HepG2 (cell line): ENCODE results near the gene BAHD1.
A peak's percentile ranks its signal among the peaks of the same experiment; 100 is the strongest.

ENCODE experiments used
- ATF3 ChIP-seq: sonication (generic); formaldehyde crosslinking; IDR thresholded peaks from 2 replicates; pipeline ENCODE4 v1.4.0; 2020; ENCODE audit warnings: missing genetic modification reagents
- HDAC2 ChIP-seq: sonication (generic); formaldehyde crosslinking; IDR thresholded peaks from 2 replicates; pipeline ENCODE4 v1.4.0; 2020; ENCODE audit warnings: missing genetic modification reagents
- ZNF205 ChIP-seq: IDR thresholded peaks from 2 replicates; pipeline ENCODE4 v1.6.1; 2018; ENCODE audit warnings: missing biosample characterization, missing genetic modification reagents
- ZNF616 ChIP-seq: sonication (generic); formaldehyde crosslinking; IDR thresholded peaks from 2 replicates; pipeline ENCODE4 v1.5.0; 2020; ENCODE audit warnings: low read depth, mild to moderate bottlenecking, missing genetic modification reagents
- ZNF660 ChIP-seq: sonication (generic); formaldehyde crosslinking; IDR thresholded peaks from 2 replicates; pipeline ENCODE4 v1.5.1; 2020; ENCODE audit warnings: mild to moderate bottlenecking, low read depth, missing genetic modification reagents, borderline replicate concordance

DNA sequence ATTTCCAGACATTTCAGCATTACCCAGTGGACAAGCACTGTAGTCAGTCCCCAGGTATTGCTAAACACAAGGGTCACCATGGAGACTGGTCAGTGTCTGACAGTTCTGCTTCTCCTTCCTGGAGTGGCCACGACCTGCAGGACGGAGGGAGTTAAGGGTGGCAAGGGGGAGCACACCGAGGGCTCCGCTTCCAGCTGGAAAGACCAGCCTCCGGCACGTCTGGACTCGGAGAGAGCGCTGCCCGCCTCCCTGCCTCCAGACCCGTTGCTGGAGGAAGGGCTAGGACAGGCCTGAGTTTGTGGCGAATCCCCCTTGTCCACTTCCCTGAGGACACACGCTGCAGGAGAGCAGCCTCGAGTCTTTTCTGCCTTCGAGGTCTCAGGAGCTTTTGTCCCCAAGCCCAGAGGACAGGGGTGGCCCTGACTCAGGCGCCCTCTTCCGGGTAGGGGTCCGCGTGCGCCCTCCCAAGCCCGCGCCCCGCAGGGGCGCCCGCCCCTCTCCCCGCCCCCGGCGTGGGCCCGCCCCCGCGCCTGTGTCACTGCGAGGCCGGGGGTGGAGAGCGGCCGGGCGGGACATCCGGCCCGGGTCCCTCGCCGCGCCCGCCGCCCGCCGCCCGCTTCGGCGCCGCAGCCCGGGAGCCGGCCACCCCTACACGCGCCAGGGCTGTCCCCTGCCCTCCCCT, 29.8 kb downstream of the BAHD1 start, which contains the start of gene CHST14:
- TF ChIP-seq ZNF205 (0 out of 2 replicates have a peak, but pooled peaks have one; percentile 26), HDAC2 (no peak), ZNF660 (CRISPR knock-in tag) (no peak), ATF3 (CRISPR knock-in tag) (no peak), ZNF616 (CRISPR knock-in tag) (no peak)
